ENCODE results near the gene ADAMTSL1.

GRCh38 chr9:18851069-18851795 is 377.3 kb downstream of the ADAMTSL1 start:
- TF ChIP-seq CTCF (IDR thresholded peaks at IDR 0.05): no peak
- no peak for TF ChIP-seq SIN3A (IDR thresholded peaks at IDR 0.05; ENCODE audit: borderline replicate concordance, insufficient read depth, low read depth, low read length)
- no peak for TF ChIP-seq POLR2AphosphoS5 (IDR thresholded peaks at IDR 0.05; ENCODE audit: low read depth, low read length)
- no peak for TF ChIP-seq REST (IDR thresholded peaks at IDR 0.05; ENCODE audit: insufficient read depth in 1 of 2, low read depth in 2 of 2, low read length in 1 of 2)
- TF ChIP-seq TCF7L2 (IDR thresholded peaks at IDR 0.05; ENCODE audit: low read depth, low read length): no peak

Data from Panc1 (cell line).